Articular chondrocyte of knee joint (primary cell): ENCODE measurements around the gene SLC35F3. TPM values are rescaled to one million over a fixed set of nuclear protein-coding genes. Genes with fewer than 3 reads are reported as not detected.

Experiments used
- small RNA-seq: library from RNA; depleted of rRNA; stranded (forward); fragments of <200 nt; gene quantifications from one replicate; pipeline ENCODE3, GENCODE V24; 2012
- total RNA-seq: library from RNA; depleted of rRNA; stranded (reverse); fragments of >200 nt; gene quantifications from 2 replicates; pipeline ENCODE4 v1.2.3, GENCODE V29; 2012

The SLC35F3 gene
- not detected in 2 replicates for total RNA-seq

DNA sequence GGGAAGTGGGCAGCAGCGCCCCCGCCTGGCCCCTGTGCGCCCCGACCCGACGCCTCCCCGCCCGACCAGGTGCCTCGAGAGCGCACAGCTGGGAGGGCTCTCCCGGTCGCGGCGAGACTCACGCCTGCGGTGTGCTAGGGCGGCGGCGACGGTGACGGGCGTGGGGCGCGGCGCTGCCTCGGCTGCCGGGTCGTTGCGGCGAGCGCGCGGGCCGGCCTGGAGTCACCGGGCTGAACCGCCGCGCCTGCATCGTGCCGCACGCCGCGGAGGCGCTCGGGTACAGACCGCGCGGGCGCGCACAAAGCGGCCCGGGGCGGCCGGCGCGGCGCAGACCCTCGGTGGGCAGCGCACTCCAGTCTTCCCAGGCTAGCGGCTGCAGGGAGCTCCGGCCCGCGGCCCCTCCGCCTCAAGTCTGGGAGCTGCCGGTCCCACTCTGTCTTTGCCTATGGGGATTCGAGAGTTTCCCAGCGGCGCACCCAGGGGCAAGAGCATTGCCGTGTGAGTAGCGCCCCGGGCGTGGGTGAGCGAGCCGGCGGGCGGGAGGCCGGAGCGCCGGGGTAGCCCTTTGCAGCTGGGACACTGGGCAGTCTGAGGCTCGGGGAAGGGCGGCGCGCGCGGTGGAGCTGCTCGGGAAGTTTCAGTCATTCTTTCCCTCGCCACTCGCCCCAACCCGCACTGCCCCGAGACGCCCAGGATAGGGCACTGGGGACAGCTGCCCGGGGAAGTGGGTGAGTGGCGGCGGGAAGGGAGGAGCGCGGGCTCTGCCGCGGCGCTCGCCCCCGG, at the start of gene SLC35F3:
TSS of gene SLC35F3 (plus strand) at position 44 of the 783 bp plus-strand sequence.

DNA sequence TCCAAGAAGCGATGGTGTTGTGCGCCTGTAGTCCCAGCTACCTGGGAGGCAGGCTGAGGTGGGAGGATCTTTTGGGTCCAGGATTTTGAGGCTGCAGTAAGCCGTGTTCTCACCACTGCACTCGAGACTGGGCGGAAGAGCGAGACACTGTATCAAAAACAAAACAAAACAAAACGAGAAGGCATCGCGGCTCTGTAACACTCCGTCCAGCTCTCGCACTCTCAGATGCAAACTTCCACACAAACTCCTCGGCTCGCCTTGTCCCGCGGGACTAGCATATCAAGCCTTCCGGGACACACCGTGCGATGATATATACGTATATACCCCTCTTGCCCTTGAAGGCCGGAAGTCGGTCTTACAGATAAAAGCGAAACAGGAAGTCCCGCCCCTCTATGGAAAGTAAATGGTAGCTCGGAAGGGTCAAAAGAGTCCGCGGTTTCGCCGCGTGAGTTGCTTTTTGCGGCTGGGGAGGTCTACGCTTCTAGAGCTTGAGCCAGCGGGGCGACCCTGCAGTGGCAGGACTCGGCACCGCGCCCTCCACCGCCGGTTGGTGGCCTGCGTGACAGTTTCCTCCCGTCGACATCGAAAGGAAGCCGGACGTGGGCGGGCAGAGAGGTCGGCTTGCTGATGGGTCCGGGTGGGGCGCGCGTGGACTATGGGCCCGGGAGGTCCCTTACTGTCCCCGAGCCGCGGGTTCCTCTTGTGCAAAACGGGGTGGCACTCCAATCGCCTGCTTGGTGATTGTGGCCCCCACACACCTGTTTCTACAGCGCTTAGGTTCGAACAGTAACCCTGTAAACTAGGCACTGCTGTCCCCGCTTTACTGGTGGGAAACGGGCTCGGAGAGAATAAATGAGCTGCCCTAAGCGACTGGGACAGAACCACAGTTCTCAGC, 468.8 kb downstream of the SLC35F3 start, which contains the start of gene COA6:
TSS of gene COA6 (plus strand) at position 393 of the 895 bp plus-strand sequence. CDS start at position 404, 11 bp downstream.

Small RNA genes lying within 50 kb of the gene (small RNA-seq; reads per million reads assigned to genes)
- not detected for gene MIR4671
